Stimulated activated CD8-positive, alpha-beta memory T cell treated with anti-CD3 and anti-CD28 coated beads, Interleukin-4, amount 100 ng/mL, for 48 hours (primary cell): ENCODE data around the gene ECSCR.

Experiments used
- DNase-seq: peaks from one replicate; pipeline ENCODE4 v3.0.0-alpha.2; 2020

The ECSCR gene

GRCh38 chr5:139473565-139473964, 11.0 kb upstream of the ECSCR start:
- DNase-seq, result no peak

GRCh38 chr5:139473105-139473504, 10.6 kb upstream of the ECSCR start:
- no peak for DNase-seq

- DNase-seq, result no peak
Measured at GRCh38 chr5:139472386-139473030, 10.0 kb upstream of the ECSCR start.

GRCh38 chr5:139470821-139471300, 8.3 kb upstream of the ECSCR start, which contains the start of gene SMIM33:
Gene SMIM33, plus strand, starts transcription at chr5:139471004. Its CDS starts 118 bp downstream, at chr5:139471122.
- DNase-seq, result no peak

GRCh38 chr5:139468421-139468931, 5.9 kb upstream of the ECSCR start:
- no peak for DNase-seq

GRCh38 chr5:139461698-139462097, 845 bp downstream of the ECSCR start:
- no peak for DNase-seq

GRCh38 chr5:139461176-139461575, 1.4 kb downstream of the ECSCR start:
- DNase-seq, result no peak

- DNase-seq, result no peak
Measured at GRCh38 chr5:139460455-139460854, 2.1 kb downstream of the ECSCR start.

- no peak for DNase-seq
Measured at GRCh38 chr5:139459451-139459934, 3.0 kb downstream of the ECSCR start.

- peak; percentile 80 for DNase-seq
Measured at GRCh38 chr5:139458580-139459407, 3.7 kb downstream of the ECSCR start.

GRCh38 chr5:139457653-139458306, 4.8 kb downstream of the ECSCR start:
- peak; percentile 67 for DNase-seq

GRCh38 chr5:139457241-139457640, 5.3 kb downstream of the ECSCR start:
- no peak for DNase-seq

GRCh38 chr5:139456776-139457175, 5.8 kb downstream of the ECSCR start:
- DNase-seq, result no peak

- no peak for DNase-seq
Measured at GRCh38 chr5:139454568-139455290, 7.8 kb downstream of the ECSCR start.

GRCh38 chr5:139453683-139454567, 8.6 kb downstream of the ECSCR start:
- no peak for DNase-seq

- DNase-seq, result peak; percentile 18
Measured at GRCh38 chr5:139451878-139452660, 10.5 kb downstream of the ECSCR start.

GRCh38 chr5:139451176-139451575, 11.4 kb downstream of the ECSCR start:
- DNase-seq, result no peak

GRCh38 chr5:139446956-139447779, 15.4 kb downstream of the ECSCR start:
- DNase-seq, result no peak

- DNase-seq, result no peak
Measured at GRCh38 chr5:139445325-139446170, 17.0 kb downstream of the ECSCR start.
